OCI-M1 (cell line): ENCODE results near the gene NELL1.
A peak's percentile ranks its signal among the peaks of the same experiment; 100 is the strongest.

ENCODE experiments used
- DNase-seq: peaks from one replicate; lab custom pipeline; 2025; lab: John Stamatoyannopoulos, UW

The NELL1 gene

GRCh38 chr11:20668844-20669819 lies at the start of gene NELL1:
Gene NELL1 (plus strand): TSS chr11:20669586.
- no peak for DNase-seq

DNA sequence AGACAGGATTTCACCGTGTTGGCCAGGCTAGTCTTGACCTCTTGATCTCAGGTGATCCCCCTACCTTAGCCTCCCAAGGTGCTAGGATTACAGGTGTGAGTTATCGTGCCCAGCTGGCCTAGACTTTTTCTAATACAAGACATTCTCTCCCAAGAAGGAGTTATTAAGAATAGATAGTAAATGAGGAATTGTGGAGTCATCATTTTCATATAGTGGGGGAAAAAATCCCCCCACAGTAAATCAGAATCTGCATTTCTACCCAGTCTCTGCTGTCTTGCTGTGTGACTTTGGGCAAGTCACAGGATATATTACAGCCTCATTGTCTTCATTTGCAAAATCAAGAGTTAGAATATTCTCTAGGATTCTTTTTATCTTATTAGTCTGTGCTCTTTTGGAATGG lies 48.4 kb upstream of the NELL1 start:
- DNase-seq: no peak

- DNase-seq: no peak
These were observed 47.7 kb upstream of the NELL1 start for GRCh38 chr11:20621679-20622078.

- peak; percentile 48 for DNase-seq
These were observed 46.1 kb upstream of the NELL1 start for GRCh38 chr11:20623252-20623651.

- no peak for DNase-seq
These were observed 43.1 kb upstream of the NELL1 start for GRCh38 chr11:20626279-20626678.

DNA sequence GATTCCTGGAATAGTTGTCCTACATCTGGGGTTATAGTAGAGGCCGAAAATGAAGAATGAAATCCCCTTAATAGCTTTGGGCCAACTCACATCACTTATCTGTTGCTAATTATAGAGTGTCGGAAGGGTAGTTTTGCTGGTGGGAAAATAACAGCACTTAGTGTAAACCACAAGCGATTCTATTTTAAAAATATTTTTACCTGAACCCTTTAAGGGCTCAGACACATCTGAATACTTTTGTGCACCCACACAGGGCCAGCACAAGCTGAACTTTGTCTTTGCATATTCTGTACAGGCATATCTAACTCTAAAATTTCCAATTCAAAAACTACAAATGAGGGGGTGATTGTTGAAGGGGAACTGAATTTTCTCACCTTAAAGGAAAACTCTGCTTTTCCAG lies 42.4 kb upstream of the NELL1 start:
- no peak for DNase-seq

- no peak for DNase-seq
These were observed 41.7 kb upstream of the NELL1 start for GRCh38 chr11:20627701-20628100.

- no peak for DNase-seq
These were observed 37.7 kb upstream of the NELL1 start for GRCh38 chr11:20631519-20632168.

GRCh38 chr11:20632169-20632532 lies 37.2 kb upstream of the NELL1 start:
- DNase-seq: no peak

DNA sequence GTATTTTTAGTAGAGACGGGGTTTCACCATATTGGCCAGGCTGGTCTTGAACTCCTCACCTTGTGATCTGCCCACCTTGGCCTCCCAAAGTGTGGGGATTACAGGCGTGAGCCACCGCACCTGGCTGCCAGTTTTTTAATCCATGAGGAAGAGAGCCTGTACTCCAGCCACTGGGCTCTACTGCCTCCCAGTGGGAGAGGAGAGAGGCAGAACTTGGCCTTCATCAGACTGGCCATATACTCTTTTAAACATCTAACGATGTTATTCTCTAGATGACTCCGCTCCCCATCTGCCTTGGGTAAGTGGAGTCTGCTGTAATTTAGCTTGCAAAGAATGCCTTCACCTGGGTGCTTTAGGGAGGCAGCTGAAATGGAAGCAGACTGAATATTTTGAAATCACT lies 35.3 kb upstream of the NELL1 start:
- peak; percentile 2 for DNase-seq

- DNase-seq: no peak
These were observed 34.6 kb upstream of the NELL1 start for GRCh38 chr11:20634781-20635180.

GRCh38 chr11:20638074-20638473 lies 31.3 kb upstream of the NELL1 start:
- DNase-seq: no peak

- no peak for DNase-seq
These were observed 29.7 kb upstream of the NELL1 start for GRCh38 chr11:20639688-20640087.

DNA sequence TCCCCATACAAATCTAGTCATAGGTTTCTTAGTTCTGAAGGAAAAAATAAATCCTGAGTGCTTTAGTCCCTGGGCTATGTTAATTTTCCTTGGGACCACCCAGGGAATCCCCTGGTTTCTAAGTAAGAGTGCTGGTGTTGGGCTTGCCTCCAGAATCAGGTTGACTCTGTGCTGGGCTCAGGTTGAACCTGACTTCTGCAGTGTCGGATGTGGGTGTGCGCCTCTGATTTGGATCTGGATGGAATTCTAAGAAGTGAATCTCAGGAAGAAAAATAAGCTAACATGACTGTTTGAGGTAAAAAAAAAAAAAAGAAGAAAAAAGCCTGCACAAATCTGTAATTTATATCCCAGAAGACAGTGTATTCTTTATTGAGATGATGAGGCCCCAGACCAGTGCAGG lies 29.0 kb upstream of the NELL1 start:
- DNase-seq: no peak

DNA sequence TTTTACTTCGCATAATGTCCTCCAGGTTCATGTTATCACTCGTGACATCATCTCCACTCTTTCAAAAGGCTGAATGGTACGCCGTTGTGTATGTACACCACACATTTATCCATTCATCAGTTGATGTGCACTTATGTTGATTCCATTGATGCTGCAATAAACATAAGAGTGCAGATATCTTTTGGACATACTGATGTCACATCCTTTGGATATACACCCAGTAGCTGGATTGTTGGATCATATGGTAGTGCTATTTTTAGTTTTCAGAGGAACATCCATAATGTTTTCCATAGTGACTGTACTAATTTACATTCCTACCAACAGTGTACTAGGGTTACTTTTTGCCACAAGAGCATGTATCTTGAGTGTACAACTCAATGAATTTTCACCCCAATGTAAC lies 25.0 kb upstream of the NELL1 start:
- DNase-seq: no peak

DNA sequence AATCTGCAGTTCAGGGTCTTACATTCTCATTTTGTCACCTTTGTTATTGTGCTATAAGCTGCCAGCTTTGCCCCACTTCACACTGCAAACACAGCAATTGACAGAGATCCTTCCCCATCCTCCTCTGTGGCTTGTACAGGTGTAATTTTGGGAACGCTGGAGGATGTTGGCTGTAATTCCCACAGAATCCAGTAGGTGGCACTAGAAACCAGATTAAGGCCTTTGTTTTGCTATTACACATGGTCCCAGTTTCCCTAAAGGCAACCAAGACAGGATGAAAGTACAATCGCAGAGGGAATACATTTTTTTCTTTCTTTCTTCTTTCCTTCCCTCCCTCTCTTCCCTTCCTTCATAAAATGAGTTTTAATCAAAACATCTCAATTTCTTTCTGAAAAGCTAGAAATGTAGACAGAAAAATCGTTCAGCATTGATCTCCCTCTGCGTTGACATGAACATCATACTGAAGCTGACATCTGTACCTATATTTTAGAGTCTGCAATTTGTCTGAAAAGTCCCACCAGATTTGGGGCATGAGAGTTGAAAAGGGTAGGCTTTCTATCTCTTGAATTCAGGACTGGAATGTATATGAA lies 21.3 kb upstream of the NELL1 start:
- DNase-seq: peak; percentile 71

- no peak for DNase-seq
These were observed 17.1 kb upstream of the NELL1 start for GRCh38 chr11:20652150-20652806.

DNA sequence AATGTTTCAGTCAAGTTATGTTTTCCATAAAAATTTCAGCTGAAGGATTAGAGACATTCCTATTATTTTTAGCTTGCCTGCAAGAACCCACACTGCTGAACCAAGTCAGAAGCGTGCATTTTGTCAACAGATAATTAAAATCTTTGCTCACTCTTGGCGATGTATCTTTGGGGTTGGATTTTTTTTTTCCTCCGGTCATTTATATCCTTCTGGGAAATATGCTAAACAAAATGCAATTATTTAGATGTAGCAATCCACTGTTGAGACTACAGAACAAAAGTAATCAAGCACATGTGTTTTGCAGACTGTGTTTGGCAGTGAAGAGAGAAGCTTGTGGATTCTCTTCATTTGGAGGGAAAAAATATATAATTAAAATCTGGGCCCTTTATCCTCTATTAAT lies 15.3 kb upstream of the NELL1 start:
- DNase-seq: no peak

GRCh38 chr11:20656901-20657300 lies 12.5 kb upstream of the NELL1 start:
- no peak for DNase-seq

GRCh38 chr11:20658135-20658534 lies 11.3 kb upstream of the NELL1 start:
- no peak for DNase-seq

GRCh38 chr11:20661445-20661844 lies 7.9 kb upstream of the NELL1 start:
- DNase-seq: no peak

DNA sequence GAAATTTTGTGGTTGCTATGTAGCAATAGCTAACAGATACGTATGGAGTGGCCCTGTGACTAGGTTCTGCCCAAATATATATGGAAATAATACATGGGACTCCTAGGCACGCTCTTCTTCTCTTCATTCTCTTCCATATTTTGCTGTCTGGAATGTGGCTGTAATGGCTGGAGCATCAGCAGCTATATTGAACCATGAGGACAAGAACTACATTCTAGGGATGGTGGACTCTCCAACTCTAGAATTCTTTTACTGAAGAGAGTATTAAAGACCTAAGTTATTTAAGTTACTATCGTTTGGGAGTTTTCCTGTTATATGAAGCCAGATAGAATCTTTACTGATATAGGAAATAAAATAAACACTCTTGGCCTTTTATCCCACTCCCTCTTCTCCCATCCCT lies 7.5 kb upstream of the NELL1 start:
- no peak for DNase-seq
